Prostate gland (tissue), 2 donors: ENCODE data around the gene NDN.

Source experiments
- POLR2A ChIP-seq: fragments of 450-650 bp; IDR thresholded peaks from one replicate; pipeline ENCODE4 v1.6.1; 2016; ENCODE audit warnings: antibody characterized with exemption, mild to moderate bottlenecking
- TF ChIP-seq, protein P1 (sequence below), 4 experiments: fragments of 200-600 bp in 2 of 4; fragments of 450-650 bp in 2 of 4; sonication (generic) in 2 of 4; IDR thresholded peaks; 1 replicate in 3 of 4; 2 replicates in 1 of 4; pipeline ENCODE4 v1.5.1; 2016 to 2019; ENCODE audit warnings: antibody characterized with exemption in 4 of 4, mild to moderate bottlenecking in 2 of 4, moderate library complexity in 2 of 4

DNA sequence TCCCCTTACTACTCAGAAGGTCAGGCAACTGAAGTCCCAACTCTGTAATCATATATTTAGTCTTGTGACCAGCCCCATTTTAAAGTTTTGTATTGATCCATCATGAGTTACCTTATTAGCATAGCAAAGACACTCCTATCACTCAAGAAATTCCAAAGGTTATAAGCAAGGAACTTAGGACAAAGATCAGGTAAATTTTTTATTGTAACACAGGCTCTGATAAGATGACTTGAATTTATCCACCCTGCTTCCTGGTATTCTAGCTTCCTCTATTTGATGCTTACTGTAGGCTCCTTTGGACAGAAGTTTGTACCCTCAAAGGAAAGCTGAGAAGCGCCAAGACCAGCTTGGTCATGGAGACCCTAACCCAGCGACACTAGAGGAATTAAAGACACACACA is 8.2 kb upstream of the NDN start:
- TF ChIP-seq, protein P1, sequence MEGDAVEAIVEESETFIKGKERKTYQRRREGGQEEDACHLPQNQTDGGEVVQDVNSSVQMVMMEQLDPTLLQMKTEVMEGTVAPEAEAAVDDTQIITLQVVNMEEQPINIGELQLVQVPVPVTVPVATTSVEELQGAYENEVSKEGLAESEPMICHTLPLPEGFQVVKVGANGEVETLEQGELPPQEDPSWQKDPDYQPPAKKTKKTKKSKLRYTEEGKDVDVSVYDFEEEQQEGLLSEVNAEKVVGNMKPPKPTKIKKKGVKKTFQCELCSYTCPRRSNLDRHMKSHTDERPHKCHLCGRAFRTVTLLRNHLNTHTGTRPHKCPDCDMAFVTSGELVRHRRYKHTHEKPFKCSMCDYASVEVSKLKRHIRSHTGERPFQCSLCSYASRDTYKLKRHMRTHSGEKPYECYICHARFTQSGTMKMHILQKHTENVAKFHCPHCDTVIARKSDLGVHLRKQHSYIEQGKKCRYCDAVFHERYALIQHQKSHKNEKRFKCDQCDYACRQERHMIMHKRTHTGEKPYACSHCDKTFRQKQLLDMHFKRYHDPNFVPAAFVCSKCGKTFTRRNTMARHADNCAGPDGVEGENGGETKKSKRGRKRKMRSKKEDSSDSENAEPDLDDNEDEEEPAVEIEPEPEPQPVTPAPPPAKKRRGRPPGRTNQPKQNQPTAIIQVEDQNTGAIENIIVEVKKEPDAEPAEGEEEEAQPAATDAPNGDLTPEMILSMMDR (IDR thresholded peaks at IDR 0.05), result no peak
- no peak for TF ChIP-seq POLR2A
